Prostate gland (tissue), 2 donors: Measurements from ENCODE around the gene PRRT4.

ENCODE experiments used
- POLR2A ChIP-seq: fragments of 450-650 bp; IDR thresholded peaks from one replicate; pipeline ENCODE4 v1.6.1; 2016; ENCODE audit warnings: antibody characterized with exemption, mild to moderate bottlenecking
- POLR2AphosphoS5 ChIP-seq: sonication (generic); formaldehyde crosslinking; IDR thresholded peaks from one replicate; pipeline ENCODE4 v1.6.1; 2017; ENCODE audit warnings: antibody characterized with exemption
- TF ChIP-seq, protein P1 (sequence below), 4 experiments: fragments of 200-600 bp in 2 of 4; fragments of 450-650 bp in 2 of 4; sonication (generic) in 2 of 4; IDR thresholded peaks; 1 replicate in 3 of 4; 2 replicates in 1 of 4; pipeline ENCODE4 v1.5.1; 2016 to 2019; ENCODE audit warnings: antibody characterized with exemption in 4 of 4, mild to moderate bottlenecking in 2 of 4, moderate library complexity in 2 of 4

DNA sequence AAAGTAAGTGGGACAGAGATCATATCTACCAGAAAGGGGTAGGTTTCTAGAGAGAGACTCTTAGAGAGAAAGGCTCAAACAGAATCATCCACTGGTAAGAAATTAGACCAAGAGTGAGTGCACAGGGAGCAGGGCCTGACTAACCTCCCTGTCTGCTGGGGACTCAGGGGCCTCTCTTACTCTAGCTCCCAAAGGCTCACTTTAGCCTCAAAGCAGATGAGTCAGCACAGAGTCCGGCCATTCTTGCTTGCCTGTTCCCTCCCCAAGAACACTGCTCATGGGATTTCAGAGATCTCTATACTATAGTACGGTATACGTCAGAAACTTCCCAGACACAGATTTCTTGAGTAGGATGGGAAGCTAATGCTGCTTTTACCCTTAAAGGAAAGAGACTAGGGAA lies 50.5 kb downstream of the PRRT4 start:
- TF ChIP-seq, protein P1, sequence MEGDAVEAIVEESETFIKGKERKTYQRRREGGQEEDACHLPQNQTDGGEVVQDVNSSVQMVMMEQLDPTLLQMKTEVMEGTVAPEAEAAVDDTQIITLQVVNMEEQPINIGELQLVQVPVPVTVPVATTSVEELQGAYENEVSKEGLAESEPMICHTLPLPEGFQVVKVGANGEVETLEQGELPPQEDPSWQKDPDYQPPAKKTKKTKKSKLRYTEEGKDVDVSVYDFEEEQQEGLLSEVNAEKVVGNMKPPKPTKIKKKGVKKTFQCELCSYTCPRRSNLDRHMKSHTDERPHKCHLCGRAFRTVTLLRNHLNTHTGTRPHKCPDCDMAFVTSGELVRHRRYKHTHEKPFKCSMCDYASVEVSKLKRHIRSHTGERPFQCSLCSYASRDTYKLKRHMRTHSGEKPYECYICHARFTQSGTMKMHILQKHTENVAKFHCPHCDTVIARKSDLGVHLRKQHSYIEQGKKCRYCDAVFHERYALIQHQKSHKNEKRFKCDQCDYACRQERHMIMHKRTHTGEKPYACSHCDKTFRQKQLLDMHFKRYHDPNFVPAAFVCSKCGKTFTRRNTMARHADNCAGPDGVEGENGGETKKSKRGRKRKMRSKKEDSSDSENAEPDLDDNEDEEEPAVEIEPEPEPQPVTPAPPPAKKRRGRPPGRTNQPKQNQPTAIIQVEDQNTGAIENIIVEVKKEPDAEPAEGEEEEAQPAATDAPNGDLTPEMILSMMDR (IDR thresholded peaks at IDR 0.05), result no peak
- TF ChIP-seq POLR2A (no peak), POLR2AphosphoS5 (no peak)
